Adrenal gland (tissue), 12 donors: ENCODE data around the gene GGTA1. TPM values are rescaled to one million over a fixed set of nuclear protein-coding genes. Genes with fewer than 3 reads are reported as not detected.

ENCODE experiments used
- DNase-seq, 7 donors: peaks; one replicate each; pipeline ENCODE4 v3.0.0-alpha.2; 2019 to 2020
- H3K27ac ChIP-seq, 5 donors: fragments of 200-600 bp; sonication (generic) in 4 of 5; 1 replicate in 3 of 5; 2 replicates in 2 of 5; pipeline versions ENCODE4 v1.5.1 to v1.8.0; 2016 to 2020; ENCODE audit warnings: mild to moderate bottlenecking in 1 of 5
- H3K27me3 ChIP-seq: fragments of 200-600 bp; 2 replicates; pipeline ENCODE4 v1.8.0; 2021
- H3K36me3 ChIP-seq, 2 donors: fragments of 200-600 bp; replicated peaks in 1 of 2; 1 replicate in 1 of 2; 2 replicates in 1 of 2; pipeline versions ENCODE4 v1.5.1 to v1.8.0; 2018 to 2022
- H3K4me1 ChIP-seq, 2 donors: fragments of 200-600 bp; replicated peaks in 1 of 2; 1 replicate in 1 of 2; 2 replicates in 1 of 2; pipeline versions ENCODE4 v1.5.1 to v1.8.0; 2018 to 2021
- H3K4me3 ChIP-seq, 4 donors: fragments of 200-600 bp; sonication (generic) in 3 of 4; one replicate each; pipeline ENCODE4 v1.5.1; 2016 to 2018
- H3K9me3 ChIP-seq, 3 donors: fragments of 200-600 bp; sonication (generic) in 1 of 3; replicated peaks in 1 of 3; 1 replicate in 2 of 3; 2 replicates in 1 of 3; pipeline versions ENCODE4 v1.5.1 to v1.8.0; 2016 to 2021
- CTCF ChIP-seq, 6 experiments: fragments of 450-650 bp in 4 of 6; fragments of 200-600 bp in 2 of 6; sonication (generic) in 1 of 6; IDR thresholded peaks; 1 replicate in 5 of 6; 2 replicates in 1 of 6; pipeline versions ENCODE4 v1.5.1 to v1.8.0; 2016 to 2021; ENCODE audit warnings: antibody characterized with exemption in 6 of 6, mild to moderate bottlenecking in 2 of 6, moderate library complexity in 1 of 6
- POLR2A ChIP-seq, 2 donors: fragments of 450-650 bp; IDR thresholded peaks; one replicate each; pipeline ENCODE4 v1.6.1; 2017; ENCODE audit warnings: antibody characterized with exemption in 2 of 2, mild to moderate bottlenecking in 2 of 2, moderate library complexity in 1 of 2
- WGBS, 4 donors: extraction: QIAGEN DNeasy Blood & Tissue Kit in 2 of 4; methylation state at CpG; one replicate each; pipeline versions ENCODE4 v1.1.5 to v1.1.7; 2013 to 2017; 5-methylcytosine and 5-hydroxymethylcytosine counted together
- intact Hi-C, 2 donors: fragments of 100-400 bp; cut with DNase I; formaldehyde crosslinking; loops; one replicate each; pipeline versions ENCODE4 v1.14.1 to v1.15.0; 2022 to 2023
- polyA plus RNA-seq, 3 donors: library from polyadenylated mRNA; stranded (reverse); fragments of 200-250 nt in 2 of 3; fragments of 350-450 nt in 1 of 3; fragmentation: Illumina TruSeq in 1 of 3; extraction: RNeasy Lipid Tissue Mini Kit (QIAGEN cat#74804) in 1 of 3; gene quantifications; one replicate each; pipeline ENCODE4 v1.2.3, GENCODE V29; 2013 to 2014
- total RNA-seq, 9 donors: library from RNA; depleted of rRNA in 4 of 9; stranded (reverse); fragments of >200 nt in 4 of 9; fragments of 120-200 nt in 1 of 9; fragmentation: NEBNext Ultra II Directional in 1 of 9; extraction: Animal tissue kit (Norgen Biotek cat#: 25700) in 1 of 9; gene quantifications; one replicate each; pipeline versions ENCODE4 v1.1.0 to v1.2.4, GENCODE V29; 2013 to 2023
- donor health status: healthy with polysubstance abuse.
- donor health status: Bipolar disorder and iron deficiency.
- donor health status: DM: yes; HTN: yes; CAD: no.
- donor health status: DM: no; HTN: no; CAD: no.
- donor health status: DM: no; HTN: no; CAD: no.
- donor health status: DM: yes; HTN: yes; CAD: no.

GGTA1 gene
- total and polyA plus RNA-seq, 12 donors, result 1.5 to 34.1 (median 8.7) TPM

DNA sequence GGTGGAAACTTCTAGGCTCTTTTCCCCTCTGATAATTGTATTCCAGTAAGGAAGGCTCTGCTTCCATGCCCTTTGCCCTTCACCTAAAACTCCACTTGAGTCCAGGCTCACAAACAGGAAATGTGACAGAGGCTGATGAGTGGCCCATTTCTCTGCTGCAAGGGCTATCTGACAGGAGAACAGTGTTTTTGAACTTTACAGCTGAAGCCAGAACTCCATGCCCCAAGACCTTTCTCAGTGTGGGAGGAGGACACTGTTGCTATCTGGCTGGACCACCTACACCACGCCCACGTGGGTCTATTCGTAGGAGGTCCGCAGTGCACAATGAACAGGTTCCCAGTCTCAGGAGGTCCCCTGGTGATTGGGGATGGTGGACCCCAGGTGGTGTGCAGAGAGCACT lies 13.6 kb downstream of the GGTA1 start:
- H3K36me3 ChIP-seq, result no peaks in the 10 kb centered on the region
- H3K4me3 ChIP-seq, result no peak overlapping the region
- no peaks in the 10 kb centered on the region for H3K27me3 ChIP-seq
- no peaks in the 10 kb centered on the region for H3K9me3 ChIP-seq
- peak in 1 of 7 donors; percentile 39 for DNase-seq
- 42 to 100% (median 74%) methylated on average over 2 to 4 of the region's 4 CpGs for WGBS, 4 donors
- H3K4me1 ChIP-seq, result peaks cover 7 to 26% of the 10 kb centered on the region in 2 donors
- TF ChIP-seq POLR2A (IDR thresholded peaks at IDR 0.05) (no peak), CTCF (IDR thresholded peaks at IDR 0.05) (no peak)
- H3K27ac ChIP-seq, result peak overlapping the region in 3 of 5 donors; percentile 30 to 72 (median 56)
- intact Hi-C loops, result no loop called here

DNA sequence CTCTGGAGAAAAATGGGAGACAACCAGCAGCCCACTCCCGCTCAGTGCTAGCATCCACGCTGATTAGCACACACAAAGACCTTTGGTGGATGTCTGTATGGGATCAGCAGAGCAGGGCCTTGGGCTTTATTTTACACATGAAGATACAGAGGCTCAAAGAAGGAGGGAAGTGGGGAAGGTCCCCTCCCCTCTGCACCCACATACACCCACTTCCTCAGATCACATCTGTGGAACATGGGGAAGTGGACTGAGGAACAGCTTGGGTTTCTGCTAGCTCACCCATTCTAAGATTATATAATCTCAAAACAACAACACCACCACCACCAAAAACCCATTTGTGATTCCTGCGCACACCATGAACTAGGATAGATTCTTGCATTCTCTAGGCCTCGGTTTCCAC lies 14.0 kb downstream of the GGTA1 start:
- peak overlapping the region in 3 of 5 donors; percentile 11 to 72 (median 56) for H3K27ac ChIP-seq
- intact Hi-C loops, result no loop called here
- DNase-seq, result peak in 2 of 7 donors; percentile 32 to 39
- H3K4me3 ChIP-seq, result no peak overlapping the region
- peaks cover 7 to 26% of the 10 kb centered on the region in 2 donors for H3K4me1 ChIP-seq
- no peaks in the 10 kb centered on the region for H3K27me3 ChIP-seq
- H3K36me3 ChIP-seq, result no peaks in the 10 kb centered on the region
- 69 to 89% (median 79%) methylated on average over 4 of the region's 4 CpGs for WGBS, 4 donors
- H3K9me3 ChIP-seq, result no peaks in the 10 kb centered on the region
- TF ChIP-seq CTCF (IDR thresholded peaks at IDR 0.05), result no peak
- no peak for TF ChIP-seq POLR2A (IDR thresholded peaks at IDR 0.05)

- H3K4me1 ChIP-seq, result peaks cover 7 to 26% of the 10 kb centered on the region in 2 donors
- DNase-seq, result peak in 3 of 7 donors; percentile 19 to 53 (median 36)
- WGBS, 4 donors, result 25 to 47% (median 38%) methylated on average over 10 to 11 of the region's 11 CpGs
Measured at GRCh38 chr9:121484651-121485446, 14.8 kb downstream of the GGTA1 start.

More at GRCh38 chr9:121484651-121485446, 14.8 kb downstream of the GGTA1 start:
- intact Hi-C loops, result no loop called here
- TF ChIP-seq POLR2A (IDR thresholded peaks at IDR 0.05), result no peak
- no peak for TF ChIP-seq CTCF (IDR thresholded peaks at IDR 0.05)
- no peaks in the 10 kb centered on the region for H3K36me3 ChIP-seq
- H3K9me3 ChIP-seq, result no peaks in the 10 kb centered on the region
- no peak overlapping the region for H3K4me3 ChIP-seq
- H3K27ac ChIP-seq, result peak overlapping the region in 3 of 5 donors; percentile 11 to 72 (median 56)
- no peaks in the 10 kb centered on the region for H3K27me3 ChIP-seq
